ENCODE results near the gene ERAP2. TPM values are rescaled to one million over a fixed set of nuclear protein-coding genes. Genes with fewer than 3 reads are reported as not detected.

ERAP2 gene
- total RNA-seq, 1 donor from 2014 or later: 1.5 TPM

- Mint-ChIP-seq H3K27ac (peak overlapping the region; percentile 37), H3K27me3 (no peaks in the 10 kb centered on the region), H3K36me3 (peaks cover 18% of the 10 kb centered on the region), H3K4me1 (ENCODE audit: unreplicated experiment) (peaks cover 8% of the 10 kb centered on the region), H3K4me3 (no peak overlapping the region), H3K9me3 (peaks cover 7% of the 10 kb centered on the region)
- DNase-seq (ENCODE audit: extremely low spot score, unreplicated experiment): no peak
- no peak for TF ChIP-seq CTCF (conservative IDR thresholded peaks at IDR 0.05)
Measured at GRCh38 chr5:96952118-96952750, 75.9 kb downstream of the ERAP2 start.

GRCh38 chr5:96952974-96953730 is 76.9 kb downstream of the ERAP2 start:
- no peak for TF ChIP-seq CTCF (conservative IDR thresholded peaks at IDR 0.05)
- no peak overlapping the region for H3K4me3 Mint-ChIP-seq
- H3K4me1 Mint-ChIP-seq (ENCODE audit: unreplicated experiment): peaks cover 15% of the 10 kb centered on the region
- DNase-seq (ENCODE audit: extremely low spot score, unreplicated experiment): no peak
- H3K9me3 Mint-ChIP-seq: peaks cover 7% of the 10 kb centered on the region
- H3K27me3 Mint-ChIP-seq: no peaks in the 10 kb centered on the region
- H3K36me3 Mint-ChIP-seq: peaks cover 19% of the 10 kb centered on the region
- H3K27ac Mint-ChIP-seq: peak overlapping the region; percentile 37

DNA sequence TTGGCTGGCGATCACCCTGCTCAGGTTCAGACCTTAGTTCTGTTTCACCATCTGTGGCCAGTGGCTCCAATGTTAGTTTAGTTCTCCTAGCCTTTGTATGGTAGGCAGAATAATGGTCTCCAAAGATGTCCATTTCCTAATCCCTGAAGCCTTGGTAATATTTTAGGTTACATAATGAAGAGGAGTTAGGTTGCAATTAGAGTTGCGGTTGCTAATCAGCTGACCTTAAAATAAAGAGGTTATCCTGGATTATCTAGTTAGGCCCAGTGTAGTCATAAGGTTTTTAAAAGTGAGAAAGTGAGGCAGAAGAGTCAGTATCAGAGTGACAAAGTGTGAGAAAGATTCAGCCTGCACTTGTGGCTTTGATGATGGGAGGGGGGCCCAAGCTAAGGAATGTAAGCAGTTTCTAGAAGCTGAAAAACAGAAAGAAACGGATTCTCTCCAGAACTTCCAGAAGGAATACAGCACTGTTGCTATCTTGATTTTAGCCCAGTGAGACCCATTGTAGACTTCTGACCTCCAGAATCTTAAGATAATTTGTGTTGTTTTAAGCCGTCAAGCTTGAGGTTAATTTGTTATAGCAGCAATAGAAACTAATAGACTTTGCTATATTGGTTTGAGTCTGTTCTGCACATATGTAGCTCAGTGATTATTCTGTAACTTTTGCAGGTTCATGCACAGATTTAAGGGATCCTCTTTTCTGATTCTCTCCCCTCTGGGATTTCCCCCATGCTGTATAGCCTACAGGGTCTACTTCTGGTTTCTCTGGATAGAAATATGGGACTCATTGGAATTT is 81.2 kb downstream of the ERAP2 start:
- no peak for DNase-seq (ENCODE audit: extremely low spot score, unreplicated experiment)
- no peak overlapping the region for H3K27ac Mint-ChIP-seq
- peaks cover 17% of the 10 kb centered on the region for H3K4me1 Mint-ChIP-seq (ENCODE audit: unreplicated experiment)
- no peak for TF ChIP-seq CTCF (conservative IDR thresholded peaks at IDR 0.05)
- H3K4me3 Mint-ChIP-seq: no peak overlapping the region
- H3K27me3 Mint-ChIP-seq: no peaks in the 10 kb centered on the region
- peaks cover 7% of the 10 kb centered on the region for H3K36me3 Mint-ChIP-seq
- H3K9me3 Mint-ChIP-seq: no peaks in the 10 kb centered on the region

DNA sequence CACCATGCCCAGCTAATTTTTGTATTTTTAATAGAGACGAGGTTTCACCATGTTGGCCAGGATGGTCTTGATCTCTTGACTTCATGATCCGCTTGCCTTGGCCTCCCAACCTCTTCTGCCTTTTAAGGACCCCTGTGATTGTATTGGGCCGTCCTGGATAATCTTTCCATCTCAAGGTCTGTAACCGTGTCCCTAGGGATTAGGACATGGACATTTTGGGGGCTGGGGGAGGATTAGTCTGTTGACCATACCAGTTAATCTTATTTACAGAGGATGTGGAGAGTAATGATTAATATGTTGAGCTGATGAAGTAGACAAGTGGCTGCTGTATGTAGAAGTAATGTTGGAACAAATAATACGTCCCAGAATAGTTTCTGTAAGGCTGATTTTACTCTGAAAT is 82.7 kb downstream of the ERAP2 start:
- DNase-seq (ENCODE audit: extremely low spot score, unreplicated experiment): no peak
- Mint-ChIP-seq H3K27me3 (no peaks in the 10 kb centered on the region), H3K27ac (no peak overlapping the region), H3K36me3 (peaks cover 6% of the 10 kb centered on the region), H3K4me3 (no peak overlapping the region), H3K4me1 (ENCODE audit: unreplicated experiment) (peaks cover 29% of the 10 kb centered on the region), H3K9me3 (no peaks in the 10 kb centered on the region)
- no peak for TF ChIP-seq CTCF (conservative IDR thresholded peaks at IDR 0.05)

DNA sequence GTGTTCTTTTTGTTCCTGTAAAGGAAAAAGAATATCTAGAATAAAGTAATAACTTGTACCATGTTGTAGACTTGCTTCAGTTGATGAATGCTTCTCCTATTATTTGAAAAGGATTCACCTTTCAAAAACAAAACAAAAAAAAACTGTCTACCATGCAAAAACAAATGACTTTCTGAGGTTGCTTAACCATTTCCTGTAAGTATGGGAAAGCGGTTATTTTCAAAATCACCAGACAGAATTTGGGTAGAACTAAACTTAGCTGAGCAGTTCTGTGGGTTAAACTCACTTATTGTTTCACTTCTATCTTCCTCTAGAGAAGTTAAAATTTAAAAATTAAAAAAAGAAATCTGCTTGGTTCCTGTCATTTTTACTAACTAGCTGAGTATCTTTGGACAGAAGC is 84.8 kb downstream of the ERAP2 start:
- no peak for DNase-seq (ENCODE audit: extremely low spot score, unreplicated experiment)
- Mint-ChIP-seq H3K27ac (no peak overlapping the region), H3K27me3 (no peaks in the 10 kb centered on the region), H3K4me1 (ENCODE audit: unreplicated experiment) (peaks cover 30% of the 10 kb centered on the region), H3K4me3 (no peak overlapping the region), H3K36me3 (peaks cover 6% of the 10 kb centered on the region), H3K9me3 (no peaks in the 10 kb centered on the region)
- no peak for TF ChIP-seq CTCF (conservative IDR thresholded peaks at IDR 0.05)
